GM18511 (cell line): Measurements from ENCODE around the gene GPC6.

ENCODE experiments used
- ATAC-seq: cut with Tn5 transposase; IDR thresholded peaks from one replicate; pipeline ENCODE4 v1.9.1; 2021; ENCODE audit warnings: mild to moderate bottlenecking, moderate library complexity; ENCODE audit not compliant: unreplicated experiment

Gene GPC6

DNA sequence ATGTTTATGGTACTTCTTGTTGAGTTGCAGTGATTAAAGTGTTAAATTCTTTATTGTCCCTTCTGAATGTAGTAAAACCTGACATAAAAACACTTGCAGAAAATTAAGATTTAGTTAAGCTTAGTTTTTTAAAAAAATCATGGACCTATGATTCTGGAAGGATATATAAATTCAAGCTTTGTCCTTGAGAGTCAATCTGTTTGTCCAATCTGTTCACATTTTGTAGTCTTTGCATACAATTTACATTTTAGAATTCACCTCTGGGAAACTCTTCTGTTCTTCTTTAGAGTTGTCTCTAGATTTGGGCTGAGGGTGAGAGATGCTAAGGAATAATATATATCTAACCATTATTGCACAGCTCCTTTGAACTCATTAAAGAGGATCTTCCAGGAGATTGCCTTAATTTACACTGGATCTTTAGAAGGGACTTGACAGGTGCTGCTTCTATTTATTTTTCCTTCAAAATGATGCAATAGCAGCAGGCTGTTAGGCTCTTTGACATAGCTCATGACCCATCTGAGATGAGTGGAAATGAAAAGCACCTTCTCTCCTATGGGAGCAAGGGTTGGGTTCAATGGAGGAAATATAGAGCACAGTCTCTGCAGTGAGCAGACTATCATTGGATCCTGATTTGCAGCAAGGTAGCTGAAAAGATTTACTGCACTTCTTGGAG is 433.9 kb downstream of the GPC6 start:
- ATAC-seq: no peak

DNA sequence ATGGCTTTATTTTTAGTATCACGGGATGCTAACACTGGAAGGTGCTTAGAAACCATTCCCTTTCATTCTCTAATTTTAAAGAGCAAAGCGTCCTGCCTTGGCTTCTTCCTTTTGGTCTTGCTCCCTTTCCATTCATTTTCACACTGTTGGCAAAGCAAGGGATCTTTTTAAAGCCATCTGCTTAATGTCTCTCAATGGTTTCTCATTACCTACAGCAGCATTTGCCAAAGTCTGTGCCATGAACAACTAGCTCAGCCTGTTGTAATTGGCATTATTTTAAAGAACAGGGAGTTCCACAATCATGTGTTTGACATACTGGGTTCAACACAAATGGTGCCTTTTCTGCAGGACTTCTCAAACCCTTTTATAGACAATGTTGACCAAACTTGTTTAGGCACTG is 444.3 kb downstream of the GPC6 start:
- no peak for ATAC-seq

DNA sequence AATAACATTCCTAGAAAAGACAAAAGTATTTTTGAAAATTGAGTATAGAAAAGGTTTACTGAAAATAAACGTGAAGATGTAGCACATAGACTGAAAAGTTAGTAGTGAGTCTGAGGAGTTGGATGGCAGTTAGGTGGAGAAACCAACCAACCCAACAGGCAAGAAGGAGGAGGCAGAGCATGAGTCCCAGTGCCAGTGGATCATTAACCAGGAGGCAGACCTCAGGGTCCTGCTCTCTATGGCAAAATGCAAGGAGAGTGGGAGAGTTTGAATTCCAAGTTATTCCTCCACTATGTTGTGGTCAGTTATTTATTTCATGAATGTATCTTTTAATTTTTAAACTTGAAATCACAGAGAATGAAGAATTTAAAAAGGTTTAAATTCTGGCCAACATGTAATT is 446.4 kb downstream of the GPC6 start:
- ATAC-seq: no peak

DNA sequence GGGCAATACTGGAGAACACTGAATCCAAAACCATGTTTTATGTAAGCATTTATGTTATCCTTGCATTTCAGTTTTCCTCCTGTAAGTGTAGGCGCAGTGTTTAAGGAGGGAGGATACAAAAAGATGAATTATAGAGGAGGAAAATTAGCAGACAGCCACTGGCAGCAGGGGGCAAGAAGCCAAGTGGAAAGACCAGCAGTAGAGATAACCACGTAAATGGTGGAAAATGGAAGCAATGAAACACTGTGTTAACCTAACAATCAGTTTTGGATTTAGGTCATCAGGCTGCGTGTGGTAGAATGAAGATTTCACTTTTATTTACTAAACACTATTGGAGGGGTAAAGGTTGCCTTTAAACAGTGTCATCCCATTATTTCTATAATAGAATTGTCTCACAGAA is 447.3 kb downstream of the GPC6 start:
- no peak for ATAC-seq

DNA sequence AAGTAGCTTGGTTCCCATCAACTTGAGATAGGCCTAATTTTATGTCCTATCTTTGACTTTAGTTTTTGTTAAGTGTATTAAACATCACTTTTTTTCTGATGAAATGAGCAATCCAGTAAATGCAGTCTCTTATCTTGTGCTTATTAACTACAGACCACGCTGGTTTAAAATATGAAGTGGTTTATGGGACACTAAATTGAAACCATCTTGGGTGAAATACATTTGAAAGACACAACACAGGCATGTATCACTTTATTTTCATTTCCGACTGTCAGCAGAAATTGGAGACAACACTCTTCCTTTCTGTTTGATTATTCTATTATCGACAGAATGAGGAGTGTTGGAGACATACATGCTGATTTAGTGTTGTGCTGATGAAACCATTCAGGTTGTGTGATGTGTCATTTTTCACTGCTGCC is 447.7 kb downstream of the GPC6 start:
- no peak for ATAC-seq

DNA sequence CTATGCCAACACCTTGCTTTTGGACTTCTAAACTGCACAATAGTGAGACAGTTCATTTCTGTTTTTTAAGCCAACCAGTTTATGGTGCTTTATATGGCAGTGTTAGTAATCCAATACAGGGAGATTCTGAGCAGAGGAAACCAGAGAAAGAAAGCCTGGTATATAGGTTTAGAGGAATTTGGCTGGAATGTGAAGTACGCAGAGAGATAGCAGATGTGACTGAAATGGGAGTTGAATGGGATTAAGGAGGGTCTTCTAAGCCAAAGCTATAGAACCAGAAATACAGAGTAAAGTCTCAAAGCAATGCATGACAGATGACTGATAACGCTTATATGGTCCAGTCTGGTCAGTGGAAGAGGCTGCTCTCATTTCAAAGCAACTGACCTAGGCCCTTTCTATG is 453.7 kb downstream of the GPC6 start:
- ATAC-seq: no peak

DNA sequence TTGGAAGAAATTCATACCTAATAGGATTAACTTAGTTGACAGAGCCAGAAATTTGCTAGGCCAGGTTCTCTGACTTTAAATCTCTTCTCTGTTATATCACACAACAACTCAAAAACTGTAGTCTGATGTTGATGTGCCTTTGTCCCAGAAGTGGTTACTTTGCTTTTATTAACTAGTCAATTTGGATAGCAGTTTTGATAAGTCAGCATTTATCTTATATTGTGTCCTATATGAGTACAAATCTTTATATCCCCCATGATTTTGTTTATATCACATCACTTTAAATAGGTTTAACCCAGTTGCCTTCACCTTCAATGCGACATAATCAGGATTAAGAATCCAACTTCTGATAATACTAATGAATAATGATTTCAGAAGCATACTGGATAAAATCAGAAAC is 459.3 kb downstream of the GPC6 start:
- ATAC-seq: no peak

DNA sequence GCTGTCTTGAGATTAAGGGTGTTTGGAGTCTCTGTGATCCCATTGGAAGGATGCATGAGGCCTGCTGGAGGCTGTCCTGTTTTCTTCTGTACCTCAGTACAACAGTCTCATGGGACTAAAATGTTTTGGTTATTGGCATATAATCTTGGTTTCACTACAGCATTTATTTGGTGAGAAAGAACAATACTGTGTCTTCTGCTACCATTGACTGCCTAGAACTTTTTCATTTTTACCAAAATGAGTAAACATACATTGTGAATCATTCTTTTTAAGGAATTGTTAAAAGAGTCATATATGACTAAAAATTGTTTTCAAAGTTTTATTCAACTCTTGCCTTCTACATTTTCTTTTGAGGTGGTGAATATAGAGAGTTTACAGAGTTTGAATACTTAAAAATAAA is 459.8 kb downstream of the GPC6 start:
- ATAC-seq: no peak

DNA sequence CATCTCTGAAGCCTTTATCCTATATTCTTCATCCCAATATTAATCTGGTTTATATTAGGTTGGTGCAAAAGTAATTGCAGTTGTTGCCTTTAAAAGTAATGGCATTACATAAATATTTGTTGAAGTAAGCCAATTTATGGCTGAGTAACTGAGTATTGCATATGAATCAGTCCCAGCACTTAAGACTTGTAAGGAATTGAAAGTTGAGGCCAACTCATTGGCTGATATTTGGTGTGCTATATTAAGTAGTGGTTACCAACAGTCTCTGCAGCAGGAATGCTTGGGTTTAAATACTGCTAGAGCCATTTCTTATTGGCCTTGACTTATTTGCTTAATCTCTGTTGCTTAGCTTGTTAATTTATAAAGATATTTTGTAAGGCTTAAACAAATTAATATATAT is 460.7 kb downstream of the GPC6 start:
- no peak for ATAC-seq

- ATAC-seq: no peak
Observed at GRCh38 chr13:93689333-93689732, 462.7 kb downstream of the GPC6 start.

- no peak for ATAC-seq
Observed at GRCh38 chr13:93690139-93690538, 463.5 kb downstream of the GPC6 start.

- ATAC-seq: no peak
Observed at GRCh38 chr13:93698016-93698613, 471.5 kb downstream of the GPC6 start.

DNA sequence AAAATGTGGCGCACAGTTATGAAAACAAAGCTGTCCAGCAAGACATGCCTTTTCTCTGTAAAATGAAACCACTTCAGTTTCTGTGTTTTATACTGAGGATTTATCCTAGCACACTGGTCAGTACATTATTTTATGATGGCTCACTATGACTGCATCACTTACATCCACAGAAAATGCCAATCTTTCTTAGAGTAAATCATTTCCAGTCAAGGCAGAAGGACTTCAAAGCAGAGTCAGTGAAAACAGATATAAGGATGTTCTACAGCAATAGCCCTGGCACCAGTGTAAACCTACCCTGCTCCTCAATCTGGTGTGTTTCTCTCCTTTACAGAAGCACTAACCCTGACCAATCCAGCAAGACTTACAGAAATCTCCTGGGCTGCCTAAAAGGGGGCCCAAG is 473.5 kb downstream of the GPC6 start:
- no peak for ATAC-seq

DNA sequence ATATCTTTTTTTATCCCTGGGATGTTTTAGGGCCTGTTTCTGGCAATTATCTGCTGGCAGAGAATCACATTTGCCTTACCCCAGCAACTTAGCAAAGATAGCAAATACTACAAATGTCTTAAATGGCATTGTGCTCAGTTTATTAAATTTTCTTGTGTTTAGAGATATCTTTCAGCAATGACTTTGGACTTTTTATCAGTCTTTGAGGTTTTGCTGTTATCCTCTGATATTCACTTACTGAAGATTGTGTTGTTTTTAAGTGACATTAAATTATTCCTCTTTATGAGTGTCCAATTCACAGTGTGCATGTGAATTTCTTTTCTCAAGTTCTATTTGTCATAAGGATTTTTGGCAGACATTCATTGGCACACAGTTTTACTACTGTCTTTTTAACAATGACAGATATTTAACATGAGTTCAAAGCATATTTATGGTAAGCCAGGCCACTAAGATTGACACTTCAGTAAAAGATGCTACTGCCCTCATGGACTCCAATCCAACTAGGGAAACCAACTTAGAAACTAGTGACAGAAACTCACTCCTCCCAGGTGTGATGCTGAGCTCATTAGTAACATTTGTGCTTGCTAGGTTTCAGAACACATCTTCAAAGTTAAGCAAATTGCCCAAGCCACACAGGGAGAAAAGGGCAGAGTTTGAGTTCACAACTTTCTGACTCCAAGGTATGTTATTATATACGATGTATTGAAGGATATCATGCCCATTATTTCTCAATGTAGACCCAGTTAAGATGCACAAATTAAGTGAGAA is 481.9 kb downstream of the GPC6 start:
- no peak for ATAC-seq

DNA sequence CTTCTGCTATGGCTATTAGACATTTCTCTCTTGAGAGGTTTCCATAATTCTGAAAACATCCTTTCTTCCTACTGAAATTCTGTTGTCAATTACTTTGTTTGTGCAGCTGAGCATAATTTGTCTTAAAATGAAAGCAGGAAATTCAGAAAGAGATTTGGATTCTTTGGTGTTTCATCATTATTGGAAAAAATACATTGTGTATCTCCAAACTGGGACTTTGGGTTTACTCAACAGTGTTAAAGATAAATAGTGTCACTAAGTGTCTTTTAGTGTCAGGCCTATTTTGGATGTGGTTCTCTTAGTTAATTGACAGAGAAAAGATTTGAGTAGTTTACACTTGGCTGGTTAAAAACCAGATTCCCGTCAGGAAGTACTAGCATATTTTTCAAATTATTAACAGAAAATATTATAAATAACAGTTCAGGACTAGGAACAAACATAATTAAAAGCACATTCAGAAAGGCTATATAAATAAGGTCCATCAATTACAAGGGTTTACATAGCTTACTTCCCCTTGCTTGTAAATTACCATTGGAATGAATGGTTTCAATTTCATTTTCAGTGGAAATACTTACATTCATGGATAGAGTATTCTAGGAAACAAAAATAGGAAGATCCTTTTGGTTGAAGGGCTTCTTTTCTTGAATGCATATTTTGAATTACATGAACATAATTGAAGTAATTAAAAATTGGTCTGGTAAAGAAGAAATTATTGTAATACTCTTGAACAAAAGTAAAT is 483.1 kb downstream of the GPC6 start:
- no peak for ATAC-seq

DNA sequence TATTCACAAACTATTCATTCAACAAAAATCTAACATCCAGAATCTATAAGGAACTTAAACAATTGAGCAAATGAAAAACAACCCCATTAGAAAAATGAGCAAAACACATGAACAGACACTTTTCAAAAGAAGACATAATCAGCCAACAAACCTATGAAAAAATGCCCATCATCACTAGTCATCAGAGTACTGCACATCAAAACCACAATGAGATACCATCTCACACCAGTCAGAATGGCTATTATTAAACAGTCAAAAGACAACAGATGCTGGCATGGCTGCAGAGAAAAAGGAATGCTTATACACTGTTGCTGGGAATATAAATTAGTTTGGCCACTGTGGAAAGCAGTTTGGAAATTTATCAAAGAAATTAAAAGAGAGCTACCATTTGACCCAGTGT is 487.6 kb downstream of the GPC6 start:
- ATAC-seq: no peak

GRCh38 chr13:93715866-93716265 is 489.3 kb downstream of the GPC6 start:
- no peak for ATAC-seq

DNA sequence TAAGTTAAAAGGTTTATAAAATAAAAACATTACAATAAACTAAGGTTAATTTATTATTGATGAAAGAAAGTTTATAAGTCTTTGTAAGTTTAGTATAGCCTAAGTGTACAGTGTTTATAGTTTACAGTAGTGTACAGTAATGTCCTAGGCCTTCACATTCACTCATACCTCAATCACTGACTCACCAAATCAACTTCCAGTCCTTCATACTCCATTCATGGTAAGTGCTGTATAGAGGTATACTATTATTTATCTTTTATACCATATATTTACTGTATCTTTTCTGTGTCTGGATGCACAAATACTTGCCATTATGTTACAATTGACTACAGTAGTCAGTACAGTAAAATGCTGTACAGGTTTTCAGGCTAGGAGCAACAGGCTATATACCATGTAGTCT is 490.0 kb downstream of the GPC6 start:
- ATAC-seq: no peak

DNA sequence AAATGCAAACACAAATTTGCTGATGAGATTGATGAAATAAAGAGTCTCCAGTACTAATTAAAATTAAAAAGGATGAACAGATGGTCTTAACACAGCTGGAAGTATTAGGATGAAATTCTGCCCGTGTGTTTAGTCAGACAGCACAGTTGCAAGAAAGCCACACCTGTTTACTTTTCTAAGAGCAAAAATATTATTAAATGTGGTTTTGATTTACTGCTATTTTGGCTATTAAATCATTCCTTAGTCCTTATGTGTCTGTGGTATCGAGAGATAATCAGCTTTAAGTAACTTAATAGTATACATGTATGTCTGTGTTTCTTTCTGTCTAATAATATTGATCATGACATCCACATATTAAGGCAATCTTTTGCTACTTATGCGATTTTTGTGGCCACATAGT is 494.9 kb downstream of the GPC6 start:
- no peak for ATAC-seq

DNA sequence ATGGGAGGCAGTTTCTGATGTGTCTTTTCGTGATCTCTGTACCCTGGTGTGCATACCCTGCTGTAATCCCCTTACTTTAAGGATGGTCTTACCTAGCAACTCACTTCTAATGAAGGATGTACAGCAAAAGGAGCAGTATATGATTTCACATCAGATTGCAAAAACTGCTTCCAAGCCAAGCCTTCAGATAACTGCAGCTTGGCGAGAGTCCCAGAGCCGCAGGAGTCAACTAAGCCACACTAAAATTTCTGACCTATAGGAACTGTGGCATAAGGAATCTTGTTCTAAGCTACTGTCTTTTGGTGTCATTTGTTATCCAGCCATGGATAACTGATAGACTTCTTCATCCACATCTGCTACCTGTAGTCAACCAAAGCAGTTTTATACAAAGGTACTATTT is 496.7 kb downstream of the GPC6 start:
- no peak for ATAC-seq

- no peak for ATAC-seq
Observed at GRCh38 chr13:93724187-93724586, 497.6 kb downstream of the GPC6 start.
